A673 (cell line): ENCODE results near the gene GADL1. TPM values are rescaled to one million over a fixed set of nuclear protein-coding genes. Genes with fewer than 3 reads are reported as not detected.

Experiments
- BruUV-seq: library from RNA; stranded (reverse); fragments of 400-500 nt; replicated peaks from 2 replicates; lab custom pipeline; 2021; lab: Mats Ljungman, UMichigan
- CTCF ChIA-PET: fragments of 300-600 bp; sonication (Branson Sonifier 250); formaldehyde crosslinking; loops from one replicate; lab custom pipeline; 2022; ENCODE audit warnings: antibody characterized with exemption; lab: Charles Lee
- POLR2A ChIA-PET: fragments of 300-600 bp; sonication (Branson Sonifier 250); formaldehyde crosslinking; loops from one replicate; lab custom pipeline; 2022; ENCODE audit warnings: antibody characterized with exemption; ENCODE audit not compliant: low non-redundant PET; lab: Charles Lee
- DNase-seq: peaks from one replicate; pipeline ENCODE4 v3.0.0-alpha.2; 2015; ENCODE audit warnings: low spot score
- H3K27ac ChIP-seq: fragments of 200-600 bp; sonication (generic); 2 replicates; pipeline ENCODE4 v1.5.1; 2016; ENCODE audit warnings: mixed run types, low read depth, mild to moderate bottlenecking, mixed read lengths, antibody characterized with exemption, low read length; ENCODE audit not compliant: poor library complexity, severe bottlenecking
- H3K27me3 ChIP-seq: fragments of 200-600 bp; sonication (generic); replicated peaks from 2 replicates; pipeline ENCODE4 v1.6.1; 2017; ENCODE audit warnings: mixed run types, low read depth, mild to moderate bottlenecking, mixed read lengths, antibody characterized with exemption, low read length; ENCODE audit not compliant: insufficient read depth, poor library complexity
- H3K36me3 ChIP-seq: fragments of 200-600 bp; sonication (generic); 2 replicates; pipeline ENCODE4 v1.6.1; 2016; ENCODE audit warnings: mixed run types, mild to moderate bottlenecking, mixed read lengths, antibody characterized with exemption, low read length; ENCODE audit not compliant: insufficient read depth, poor library complexity, severe bottlenecking
- H3K4me1 ChIP-seq: fragments of 200-600 bp; sonication (generic); 2 replicates; pipeline ENCODE4 v1.6.1; 2017; ENCODE audit warnings: mixed run types, mild to moderate bottlenecking, mixed read lengths, antibody characterized with exemption, low read length; ENCODE audit not compliant: insufficient read depth, poor library complexity, severe bottlenecking
- H3K4me3 ChIP-seq: fragments of 200-600 bp; sonication (generic); 2 replicates; pipeline ENCODE4 v1.5.1; 2016; ENCODE audit warnings: low read depth, mixed run types, mild to moderate bottlenecking, mixed read lengths, low read length; ENCODE audit not compliant: poor library complexity, severe bottlenecking
- H3K9me3 ChIP-seq: fragments of 200-600 bp; sonication (generic); 2 replicates; pipeline ENCODE4 v1.6.1; 2016; ENCODE audit warnings: mixed run types, low read depth, mild to moderate bottlenecking, mixed read lengths, antibody characterized with exemption, low read length; ENCODE audit not compliant: poor library complexity, severe bottlenecking
- EZH2 ChIP-seq: fragments of 200-600 bp; sonication (generic); IDR thresholded peaks from 2 replicates; pipeline ENCODE4 v1.6.1; 2017; ENCODE audit warnings: borderline replicate concordance, low read depth, mild to moderate bottlenecking, mixed read lengths, antibody characterized with exemption, low read length; ENCODE audit not compliant: poor library complexity, severe bottlenecking
- intact Hi-C: fragments of 100-400 bp; cut with micrococcal nuclease; formaldehyde crosslinking; loops from one replicate; pipeline ENCODE4 v1.10.0; 2022; ENCODE audit not compliant: unreplicated experiment
- total RNA-seq: library from RNA; stranded (reverse); gene quantifications from 2 replicates; pipeline ENCODE4 v1.2.3, GENCODE V29; 2021
- TF ChIP-seq, protein P1 (sequence below): fragments of 300-800, 200-600 bp; sonication (generic); conservative IDR thresholded peaks from 2 replicates; pipeline ENCODE4 v1.5.1; 2017; ENCODE audit warnings: low read depth, mild to moderate bottlenecking, antibody characterized with exemption, low read length, moderate library complexity, mixed read lengths

GADL1 gene
- total RNA-seq, 1 experiment from 2014 or later: 13.8 TPM

- DNase-seq: no peak
- BruUV-seq: no TSS peak
- Histone ChIP-seq H3K36me3 (no peaks in the 10 kb centered on the region), H3K27me3 (no peaks in the 10 kb centered on the region), H3K4me3 (no peak overlapping the region), H3K9me3 (peaks cover 8% of the 10 kb centered on the region), H3K27ac (no peak overlapping the region), H3K4me1 (no peaks in the 10 kb centered on the region)
- ChIA-PET POLR2A (no interaction called here), CTCF (interaction anchor here (0.5 kb wide), 1 partner anchor 292 kb away, joined by 5 read pairs; no protein-coding TSS in a partner anchor)
- TF ChIP-seq EZH2: no peak
- TF ChIP-seq, protein P1, sequence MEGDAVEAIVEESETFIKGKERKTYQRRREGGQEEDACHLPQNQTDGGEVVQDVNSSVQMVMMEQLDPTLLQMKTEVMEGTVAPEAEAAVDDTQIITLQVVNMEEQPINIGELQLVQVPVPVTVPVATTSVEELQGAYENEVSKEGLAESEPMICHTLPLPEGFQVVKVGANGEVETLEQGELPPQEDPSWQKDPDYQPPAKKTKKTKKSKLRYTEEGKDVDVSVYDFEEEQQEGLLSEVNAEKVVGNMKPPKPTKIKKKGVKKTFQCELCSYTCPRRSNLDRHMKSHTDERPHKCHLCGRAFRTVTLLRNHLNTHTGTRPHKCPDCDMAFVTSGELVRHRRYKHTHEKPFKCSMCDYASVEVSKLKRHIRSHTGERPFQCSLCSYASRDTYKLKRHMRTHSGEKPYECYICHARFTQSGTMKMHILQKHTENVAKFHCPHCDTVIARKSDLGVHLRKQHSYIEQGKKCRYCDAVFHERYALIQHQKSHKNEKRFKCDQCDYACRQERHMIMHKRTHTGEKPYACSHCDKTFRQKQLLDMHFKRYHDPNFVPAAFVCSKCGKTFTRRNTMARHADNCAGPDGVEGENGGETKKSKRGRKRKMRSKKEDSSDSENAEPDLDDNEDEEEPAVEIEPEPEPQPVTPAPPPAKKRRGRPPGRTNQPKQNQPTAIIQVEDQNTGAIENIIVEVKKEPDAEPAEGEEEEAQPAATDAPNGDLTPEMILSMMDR: no peak
- intact Hi-C loops: no loop called here
Observed at GRCh38 chr3:30702828-30703397, 191.5 kb downstream of the GADL1 start.

GRCh38 chr3:30702038-30702827 is 192.2 kb downstream of the GADL1 start:
- DNase-seq: no peak
- ChIA-PET CTCF (interaction anchor here (0.5 kb wide), 2 partner anchors 291 to 587 kb away, joined by 5 read pairs; no protein-coding TSS in a partner anchor), POLR2A (no interaction called here)
- Histone ChIP-seq H3K4me3 (no peak overlapping the region), H3K9me3 (peaks cover 8% of the 10 kb centered on the region), H3K36me3 (no peaks in the 10 kb centered on the region), H3K27me3 (no peaks in the 10 kb centered on the region), H3K4me1 (peaks cover 4% of the 10 kb centered on the region), H3K27ac (no peak overlapping the region)
- no TSS peak for BruUV-seq
- intact Hi-C loops: no loop called here
- TF ChIP-seq, protein P1: no peak
- no peak for TF ChIP-seq EZH2

- intact Hi-C loops: no loop called here
- Histone ChIP-seq H3K27ac (no peak overlapping the region), H3K4me3 (no peak overlapping the region), H3K4me1 (peaks cover 9% of the 10 kb centered on the region), H3K9me3 (peaks cover 8% of the 10 kb centered on the region), H3K27me3 (no peaks in the 10 kb centered on the region), H3K36me3 (no peaks in the 10 kb centered on the region)
- no TSS peak for BruUV-seq
- DNase-seq: no peak
- TF ChIP-seq, protein P1: no peak
- TF ChIP-seq EZH2: no peak
- CTCF ChIA-PET: no interaction called here
- POLR2A ChIA-PET: no interaction called here
Observed at GRCh38 chr3:30700702-30701321, 193.6 kb downstream of the GADL1 start.
